Skin of body (tissue), 2 donors: Measurements from ENCODE around the gene COL18A1. TPM values are rescaled to one million over a fixed set of nuclear protein-coding genes. Genes with fewer than 3 reads are reported as not detected.
"Not testable (repeated sequence)": the region's sequence is repeated elsewhere in the genome, so short reads cannot be mapped to it uniquely, and the experiment has no call there.

Experiments used
- DNase-seq: peaks from one replicate; lab custom pipeline; 2025; lab: John Stamatoyannopoulos, UW
- total RNA-seq: library from RNA; depleted of rRNA; stranded (reverse); fragments of >200 nt; gene quantifications from one replicate; pipeline ENCODE4 v1.2.3, GENCODE V29; 2014

The COL18A1 gene
- total RNA-seq, 1 donor from 2014 or later = 60.9 TPM

GRCh38 chr21:45427331-45428271 is 22.6 kb downstream of the COL18A1 start:
- no peak for DNase-seq

GRCh38 chr21:45428534-45428933 is 23.6 kb downstream of the COL18A1 start:
- no peak for DNase-seq

GRCh38 chr21:45429221-45430175 is 24.5 kb downstream of the COL18A1 start:
- no peak for DNase-seq

- no peak for DNase-seq
Measured at GRCh38 chr21:45430521-45431501, 25.8 kb downstream of the COL18A1 start.

GRCh38 chr21:45431781-45432572 is 27.0 kb downstream of the COL18A1 start:
- DNase-seq = no peak

- no peak for DNase-seq
Measured at GRCh38 chr21:45432575-45433255, 27.8 kb downstream of the COL18A1 start.

- no peak for DNase-seq
Measured at GRCh38 chr21:45433301-45433700, 28.3 kb downstream of the COL18A1 start.

- DNase-seq = no peak
Measured at GRCh38 chr21:45433911-45434644, 29.1 kb downstream of the COL18A1 start.

GRCh38 chr21:45434645-45435217 is 29.8 kb downstream of the COL18A1 start:
- DNase-seq = no peak

GRCh38 chr21:45435405-45435981 is 30.5 kb downstream of the COL18A1 start:
- no peak for DNase-seq

GRCh38 chr21:45436351-45437065 is 31.5 kb downstream of the COL18A1 start:
- no peak for DNase-seq

- not testable (repeated sequence) for DNase-seq
Measured at GRCh38 chr21:45437844-45438243, 32.9 kb downstream of the COL18A1 start.

- DNase-seq = no peak
Measured at GRCh38 chr21:45438391-45439145, 33.6 kb downstream of the COL18A1 start.

- DNase-seq = peak; percentile 71
Measured at GRCh38 chr21:45439161-45439872, 34.4 kb downstream of the COL18A1 start.

GRCh38 chr21:45439901-45440461 is 35.0 kb downstream of the COL18A1 start:
- no peak for DNase-seq
